H1 (cell line): ENCODE results near the gene NAB1. TPM values are rescaled to one million over a fixed set of nuclear protein-coding genes. Genes with fewer than 3 reads are reported as not detected.

Source experiments
- BACH1 ChIP-seq: IDR thresholded peaks from 2 replicates; pipeline ENCODE4 v1.6.1; 2012; ENCODE audit warnings: low read length, improper control_type of control experiment
- CHD1 ChIP-seq: IDR thresholded peaks from 2 replicates; pipeline ENCODE4 v1.6.1; 2012; ENCODE audit warnings: low read depth, low read length, improper control_type of control experiment
- KDM4A ChIP-seq: IDR thresholded peaks from one replicate; pipeline ENCODE4 v1.7.1; 2012; ENCODE audit warnings: low read depth, mild to moderate bottlenecking, moderate library complexity, low read length, inconsistent platforms; ENCODE audit not compliant: severe bottlenecking
- MAFK ChIP-seq: IDR thresholded peaks from 2 replicates; pipeline ENCODE4 v1.6.1; 2012; ENCODE audit warnings: low read depth, mild to moderate bottlenecking, improper control_type of control experiment, low read length
- NANOG ChIP-seq: IDR thresholded peaks from 2 replicates; pipeline ENCODE4 v1.6.1; 2011; ENCODE audit warnings: low read length, low read depth, mild to moderate bottlenecking, inconsistent platforms; ENCODE audit not compliant: insufficient read depth, poor library complexity, severe bottlenecking
- NRF1 ChIP-seq: IDR thresholded peaks from 2 replicates; pipeline ENCODE4 v1.6.1; 2011; ENCODE audit warnings: mild to moderate bottlenecking, low read depth, low read length, improper control_type of control experiment
- TAF1 ChIP-seq: IDR thresholded peaks from 2 replicates; pipeline ENCODE4 v1.6.1; 2011; ENCODE audit warnings: mild to moderate bottlenecking, low read depth, low read length
- TAF7 ChIP-seq: optimal IDR thresholded peaks from 2 replicates; pipeline ENCODE3; 2011; ENCODE audit warnings: low read depth, mild to moderate bottlenecking, inconsistent platforms, low read length, moderate library complexity, borderline replicate concordance
- polyA plus RNA-seq, 7 experiments: library from polyadenylated mRNA; depleted of rRNA in 3 of 7; stranded (reverse) in 5 of 7; unstranded in 2 of 7; fragments of >200 nt in 5 of 7; fragments of 200-250 nt in 2 of 7; gene quantifications; 1 replicate in 5 of 7; 2 replicates in 1 of 7; 4 replicates in 1 of 7; pipeline versions ENCODE4 v1.2.1 to v1.2.3, GENCODE V29; 2011 to 2013; ENCODE audit warnings: missing spikeins in 2 of 7, mixed read lengths in 2 of 7
- total RNA-seq: library from RNA; stranded (reverse); fragmentation: NEBNext Ultra II Directional; extraction: Animal tissue kit (Norgen Biotek cat#: 25700); gene quantifications from 2 replicates; pipeline ENCODE4 v1.2.1, GENCODE V29; 2021

The NAB1 gene
- total and polyA plus RNA-seq, 2 of the 8 experiments (the other 6 are each of a cell fraction or from before 2014, with no cell fraction given) = 8.5 to 28.6 TPM

DNA sequence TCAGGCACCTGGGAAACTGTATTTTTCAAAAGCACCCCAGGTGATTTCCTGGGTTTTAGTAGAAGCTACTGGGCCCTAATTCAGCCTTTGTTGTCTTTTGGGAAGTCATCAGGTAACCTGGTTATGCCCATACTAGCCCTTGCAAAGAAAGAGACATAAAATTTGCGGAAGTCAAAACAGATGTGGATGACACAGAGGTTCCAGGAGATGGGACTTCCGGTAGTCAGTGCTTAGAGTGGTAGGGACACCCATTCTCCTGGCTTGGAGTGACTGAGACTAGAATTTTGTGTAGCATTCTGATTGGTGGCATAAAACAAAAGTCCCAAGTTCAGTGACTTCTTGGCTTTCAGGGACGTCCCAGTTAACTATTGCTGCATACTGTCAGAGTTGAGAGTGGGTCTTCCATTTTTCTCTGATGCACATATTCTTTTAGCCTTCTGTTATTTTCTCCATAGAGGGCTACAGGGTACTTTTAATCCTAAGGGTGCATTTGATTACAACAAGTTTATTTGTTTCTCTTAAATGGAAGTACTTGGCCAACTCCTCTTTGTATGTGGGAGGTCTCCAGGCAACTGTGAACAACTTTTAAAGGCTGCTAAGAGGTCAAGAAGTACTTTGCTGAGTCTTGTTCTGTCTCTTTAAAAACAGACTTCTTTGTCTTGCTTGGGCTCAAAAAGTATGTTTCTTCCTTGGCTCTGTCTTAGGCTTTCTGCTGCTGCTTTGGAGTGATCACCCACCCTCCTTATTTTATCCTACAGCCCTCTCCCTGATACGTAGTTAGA lies 8.8 kb downstream of the NAB1 start (continued):
- TF ChIP-seq NANOG (no peak), TAF7 (no peak), CHD1 (no peak), NRF1 (no peak), KDM4A (no peak), MAFK (no peak), BACH1 (no peak), TAF1 (no peak)
